ENCODE data around the gene ANKRD29.

ANKRD29 gene

DNA sequence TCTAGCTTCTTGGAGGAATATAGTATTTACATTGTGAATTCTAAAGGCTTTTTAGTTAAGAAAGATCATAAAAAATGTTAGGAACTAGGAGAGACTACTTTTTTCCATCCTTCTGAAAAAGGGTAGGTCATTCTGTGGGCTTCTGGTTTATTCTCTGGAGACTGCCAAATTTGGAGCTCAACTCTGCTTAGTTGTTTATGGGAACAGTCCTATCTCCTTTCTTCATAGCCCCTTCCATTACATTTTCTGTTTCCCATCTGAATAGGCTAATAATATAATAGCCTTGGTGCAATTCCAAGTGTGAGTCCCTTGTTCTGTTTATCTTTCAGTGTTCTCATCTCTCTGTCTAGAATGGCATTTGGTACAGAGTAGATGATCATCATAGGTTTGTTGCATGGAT, 42.1 kb upstream of the ANKRD29 start:
- TF ChIP-seq, protein P1, sequence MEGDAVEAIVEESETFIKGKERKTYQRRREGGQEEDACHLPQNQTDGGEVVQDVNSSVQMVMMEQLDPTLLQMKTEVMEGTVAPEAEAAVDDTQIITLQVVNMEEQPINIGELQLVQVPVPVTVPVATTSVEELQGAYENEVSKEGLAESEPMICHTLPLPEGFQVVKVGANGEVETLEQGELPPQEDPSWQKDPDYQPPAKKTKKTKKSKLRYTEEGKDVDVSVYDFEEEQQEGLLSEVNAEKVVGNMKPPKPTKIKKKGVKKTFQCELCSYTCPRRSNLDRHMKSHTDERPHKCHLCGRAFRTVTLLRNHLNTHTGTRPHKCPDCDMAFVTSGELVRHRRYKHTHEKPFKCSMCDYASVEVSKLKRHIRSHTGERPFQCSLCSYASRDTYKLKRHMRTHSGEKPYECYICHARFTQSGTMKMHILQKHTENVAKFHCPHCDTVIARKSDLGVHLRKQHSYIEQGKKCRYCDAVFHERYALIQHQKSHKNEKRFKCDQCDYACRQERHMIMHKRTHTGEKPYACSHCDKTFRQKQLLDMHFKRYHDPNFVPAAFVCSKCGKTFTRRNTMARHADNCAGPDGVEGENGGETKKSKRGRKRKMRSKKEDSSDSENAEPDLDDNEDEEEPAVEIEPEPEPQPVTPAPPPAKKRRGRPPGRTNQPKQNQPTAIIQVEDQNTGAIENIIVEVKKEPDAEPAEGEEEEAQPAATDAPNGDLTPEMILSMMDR (conservative IDR thresholded peaks at IDR 0.05): no peak
- TF ChIP-seq ZFX (IDR thresholded peaks at IDR 0.05): no peak
- no peak overlapping the region for H3K27ac ChIP-seq

DNA sequence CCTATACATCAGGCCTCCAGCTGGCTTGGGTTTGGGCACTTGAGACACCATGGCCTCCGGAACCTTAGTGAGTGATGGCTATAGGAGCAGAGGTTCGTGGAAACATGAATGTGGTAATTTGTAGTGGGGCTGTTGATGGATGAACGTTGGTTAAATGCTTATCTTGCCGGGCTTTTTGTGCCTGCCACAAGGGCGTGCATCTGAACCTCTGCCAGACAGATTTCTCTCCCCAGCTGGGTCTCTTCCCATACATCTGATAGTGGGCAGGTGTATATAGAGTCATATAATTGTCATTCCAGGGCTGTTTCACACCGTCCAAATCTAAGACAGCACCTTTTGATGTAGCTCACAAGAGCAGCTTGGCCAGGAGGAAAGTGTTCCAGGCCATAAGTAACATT, 41.3 kb upstream of the ANKRD29 start:
- H3K27ac ChIP-seq: no peak overlapping the region
- TF ChIP-seq ZFX (IDR thresholded peaks at IDR 0.05): no peak
- TF ChIP-seq, protein P1 (conservative IDR thresholded peaks at IDR 0.05): no peak

DNA sequence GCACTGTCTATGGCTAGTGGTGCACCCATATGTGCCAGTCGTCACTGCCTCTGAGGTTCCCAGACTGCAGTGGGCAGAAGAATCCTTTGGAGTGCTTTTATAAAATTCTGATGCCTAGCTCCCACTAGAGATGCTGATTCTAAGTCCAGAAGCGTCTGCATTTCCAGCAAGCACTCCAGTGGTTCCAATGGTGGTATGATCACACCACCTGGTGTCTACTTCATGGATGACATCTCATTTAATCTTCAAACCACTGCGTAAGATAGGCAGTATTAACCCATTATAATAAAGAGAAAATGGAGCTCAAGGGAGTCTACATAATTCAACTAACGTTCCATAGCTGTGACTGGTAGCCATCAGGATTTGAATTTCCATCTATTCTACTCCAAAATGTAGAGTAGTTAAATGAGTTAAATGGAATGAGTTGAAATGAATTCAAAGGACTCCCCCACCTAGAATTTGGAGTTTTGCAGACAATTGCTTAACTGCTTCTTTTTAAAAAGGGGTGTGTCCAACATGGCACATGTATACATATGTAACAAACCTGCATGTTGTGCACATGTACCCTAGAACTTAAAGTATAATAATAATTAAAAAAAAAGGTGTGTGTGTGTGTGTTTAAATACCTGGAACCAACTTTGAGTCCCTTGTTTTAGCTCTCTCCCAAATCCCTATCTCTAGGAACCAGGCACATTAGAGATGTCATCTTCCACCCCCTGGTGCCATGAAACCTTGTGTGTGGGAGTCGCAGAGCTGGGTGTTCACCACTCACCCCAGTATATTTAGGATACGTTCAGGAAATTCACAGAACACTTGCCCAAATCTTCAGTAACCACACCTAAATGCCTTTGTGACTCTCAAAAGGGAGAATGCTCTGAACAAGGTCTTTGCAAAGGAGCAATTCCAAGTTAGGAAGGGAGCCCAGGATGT, 40.6 kb upstream of the ANKRD29 start:
- H3K27ac ChIP-seq: no peak overlapping the region
- TF ChIP-seq, protein P1 (conservative IDR thresholded peaks at IDR 0.05): peak; percentile 72
- TF ChIP-seq ZFX (IDR thresholded peaks at IDR 0.05): no peak

DNA sequence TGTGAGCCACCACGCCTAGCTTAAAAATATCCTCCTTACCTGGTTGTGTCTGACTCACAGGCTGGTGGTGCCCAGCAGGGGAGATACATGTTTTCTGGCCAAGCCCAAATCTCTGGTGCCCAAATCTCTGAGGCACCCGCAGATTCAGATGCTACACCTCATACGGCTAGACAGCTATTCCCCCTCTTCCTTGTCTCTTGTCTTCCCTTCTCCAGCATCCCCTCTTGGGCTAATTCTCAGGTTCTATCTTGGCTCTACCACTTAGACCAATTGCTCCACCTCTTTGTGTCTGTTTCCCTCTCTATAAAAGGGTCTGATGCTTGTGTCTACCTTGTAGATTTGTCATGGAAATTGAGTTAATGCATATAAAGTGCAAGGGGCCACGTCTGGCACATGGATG, 39.9 kb upstream of the ANKRD29 start:
- TF ChIP-seq, protein P1 (conservative IDR thresholded peaks at IDR 0.05): no peak
- TF ChIP-seq ZFX (IDR thresholded peaks at IDR 0.05): no peak
- no peak overlapping the region; the same call in none of the 2 replicates for H3K27ac ChIP-seq

DNA sequence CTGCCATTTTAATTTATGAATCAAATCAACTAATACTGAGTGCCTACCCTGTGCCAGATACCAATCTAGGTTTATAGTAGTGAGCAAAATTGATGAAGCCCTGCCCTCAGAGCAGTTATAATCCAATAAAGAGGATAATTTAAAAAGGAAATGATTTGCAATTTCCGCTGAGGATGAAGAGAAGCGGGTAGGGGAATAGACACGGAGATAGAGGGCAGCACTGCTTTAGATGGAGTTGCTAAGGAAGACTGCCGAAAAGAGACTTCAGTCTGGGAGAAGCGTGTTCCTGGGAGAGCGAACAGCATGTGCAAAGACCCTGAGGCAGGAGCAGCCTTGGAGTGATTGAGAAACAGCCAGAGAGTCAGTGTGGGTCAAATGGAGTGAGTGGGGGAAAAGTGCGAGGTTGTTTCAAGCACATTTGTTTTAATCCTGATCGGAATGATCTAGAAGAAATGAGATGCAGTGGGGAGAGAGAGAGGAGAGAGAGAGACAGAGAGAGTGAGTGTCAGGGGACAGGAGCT, 38.9 kb upstream of the ANKRD29 start:
- no peak for TF ChIP-seq ZFX (IDR thresholded peaks at IDR 0.05)
- TF ChIP-seq, protein P1 (conservative IDR thresholded peaks at IDR 0.05): no peak

DNA sequence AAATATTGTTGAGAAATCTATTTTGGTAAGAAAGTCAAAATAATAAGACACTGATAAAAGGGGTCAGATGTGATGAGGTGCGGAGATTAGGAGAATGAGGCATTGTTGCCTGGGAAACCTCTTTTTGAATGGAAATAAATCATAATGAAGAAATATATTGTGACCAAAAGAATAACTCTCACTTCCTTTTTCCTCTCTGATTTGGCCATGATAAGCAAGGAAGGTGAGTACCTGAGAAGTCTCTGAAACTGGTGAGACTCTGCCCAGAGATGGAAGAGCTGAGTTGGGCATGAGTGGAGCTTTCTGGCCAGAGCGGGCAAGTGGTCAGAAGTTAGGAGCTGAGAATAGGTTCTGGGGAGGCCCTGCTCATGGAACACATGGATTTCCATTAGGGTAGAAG, 38.3 kb upstream of the ANKRD29 start:
- TF ChIP-seq ZFX (IDR thresholded peaks at IDR 0.05): no peak
- TF ChIP-seq, protein P1 (conservative IDR thresholded peaks at IDR 0.05): no peak
- H3K27ac ChIP-seq: no peak overlapping the region

More for the DNA sequence above, 38.9 kb upstream of the ANKRD29 start:
- peak overlapping the region; percentile 27; the same call in 1 of the 2 replicates for H3K27ac ChIP-seq

All from C4-2B (cell line).